Lung (tissue), 12 donors: ENCODE measurements around the gene HCAR3. TPM values are rescaled to one million over a fixed set of nuclear protein-coding genes. Genes with fewer than 3 reads are reported as not detected.

Source experiments
- ATAC-seq: fragments of 200-7000 bp; cut with Tn5 transposase; one replicate; pipeline ENCODE4 v1.9.1; 2020; ENCODE audit warnings: moderate number of reproducible peaks; ENCODE audit not compliant: insufficient read depth, low FRiP score
- DNase-seq, 3 donors: peaks; one replicate each; pipeline ENCODE4 v3.0.0-alpha.2; 2013 to 2017
- H3K27ac ChIP-seq, 2 donors: one replicate each; pipeline ENCODE4 v1.5.1; 2013; ENCODE audit warnings: mild to moderate bottlenecking in 2 of 2, moderate library complexity in 2 of 2, control low read depth in 1 of 2, inconsistent platforms in 1 of 2, low read depth in 1 of 2, low read length in 1 of 2
- H3K27me3 ChIP-seq, 3 donors: one replicate each; pipeline ENCODE4 v1.5.1; 2013; ENCODE audit warnings: low read length in 2 of 3; ENCODE audit not compliant: control insufficient read depth in 3 of 3, insufficient read depth in 3 of 3
- H3K36me3 ChIP-seq, 4 donors: one replicate each; pipeline ENCODE4 v1.5.1; 2013; ENCODE audit warnings: low read length in 4 of 4, mild to moderate bottlenecking in 1 of 4, moderate library complexity in 1 of 4; ENCODE audit not compliant: control insufficient read depth in 4 of 4, insufficient read depth in 4 of 4
- H3K4me1 ChIP-seq, 5 donors: one replicate each; pipeline ENCODE4 v1.5.1; 2013; ENCODE audit warnings: low read length in 5 of 5, mild to moderate bottlenecking in 2 of 5, moderate library complexity in 1 of 5; ENCODE audit not compliant: control insufficient read depth in 5 of 5, insufficient read depth in 5 of 5
- H3K4me3 ChIP-seq: one replicate; pipeline ENCODE4 v1.5.1; 2013; ENCODE audit warnings: mild to moderate bottlenecking, control low read depth, moderate library complexity
- H3K9ac ChIP-seq, 2 donors: one replicate each; pipeline ENCODE4 v1.5.1; 2013; ENCODE audit warnings: low read length in 2 of 2, control low read depth in 1 of 2; ENCODE audit not compliant: insufficient read depth in 1 of 2
- H3K9me3 ChIP-seq, 4 donors: one replicate each; pipeline ENCODE4 v1.5.1; 2013; ENCODE audit warnings: low read length in 3 of 4, mild to moderate bottlenecking in 1 of 4, moderate library complexity in 1 of 4; ENCODE audit not compliant: control insufficient read depth in 4 of 4, insufficient read depth in 3 of 4
- WGBS, 2 donors: extraction: QIAGEN DNeasy Blood & Tissue Kit; methylation state at CpG; one replicate each; pipeline ENCODE4 v1.1.7; 2013; 5-methylcytosine and 5-hydroxymethylcytosine counted together
- polyA plus RNA-seq, 2 donors: library from polyadenylated mRNA; stranded (reverse); fragments of 200-250 nt; gene quantifications; one replicate each; pipeline ENCODE4 v1.2.1, GENCODE V29; 2013
- total RNA-seq, 2 donors: library from RNA; depleted of rRNA in 1 of 2; stranded (reverse); fragments of >200 nt in 1 of 2; gene quantifications; one replicate each; pipeline ENCODE4 v1.2.1, GENCODE V29; 2014 to 2021
- TF ChIP-seq, protein P1 (sequence below): IDR thresholded peaks from 2 replicates; pipeline ENCODE4 v1.5.1; 2012; ENCODE audit warnings: mild to moderate bottlenecking; ENCODE audit errors: control extremely low read depth, extremely low read depth
- donor health status: control.
- donor health status: control.
- donor health status: Bipolar disorder and iron deficiency.
- donor health status: healthy.
- donor health status: DM: yes; HTN: yes; CAD: no.

The HCAR3 gene
- total and polyA plus RNA-seq, 4 donors = 0.47 to 52.6 (median 6.4) TPM

DNA sequence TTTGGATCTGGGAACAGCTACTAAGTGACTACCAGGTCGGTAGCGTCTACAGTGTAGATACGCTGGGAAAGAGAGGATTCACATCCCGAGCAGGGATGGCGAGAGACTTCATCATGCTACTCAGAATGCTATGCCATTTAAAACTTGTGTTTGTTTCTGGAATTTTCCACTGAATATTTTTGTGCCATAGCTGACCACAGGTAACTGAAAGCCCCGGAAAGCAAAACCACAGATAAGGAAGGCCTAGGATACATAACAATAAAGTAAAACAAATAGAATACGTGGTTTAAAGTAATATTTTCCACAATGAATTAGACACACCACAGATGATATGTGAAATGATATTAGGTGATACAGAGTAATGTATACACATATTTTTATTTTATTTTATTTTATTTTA lies 22.0 kb upstream of the HCAR3 start:
- no peaks in the 10 kb centered on the region for H3K4me1 ChIP-seq
- DNase-seq (no peak), ATAC-seq (no peak)
- no peaks in the 10 kb centered on the region for H3K36me3 ChIP-seq
- no peak overlapping the region for H3K9ac ChIP-seq
- no peak overlapping the region for H3K27ac ChIP-seq
- TF ChIP-seq, protein P1, sequence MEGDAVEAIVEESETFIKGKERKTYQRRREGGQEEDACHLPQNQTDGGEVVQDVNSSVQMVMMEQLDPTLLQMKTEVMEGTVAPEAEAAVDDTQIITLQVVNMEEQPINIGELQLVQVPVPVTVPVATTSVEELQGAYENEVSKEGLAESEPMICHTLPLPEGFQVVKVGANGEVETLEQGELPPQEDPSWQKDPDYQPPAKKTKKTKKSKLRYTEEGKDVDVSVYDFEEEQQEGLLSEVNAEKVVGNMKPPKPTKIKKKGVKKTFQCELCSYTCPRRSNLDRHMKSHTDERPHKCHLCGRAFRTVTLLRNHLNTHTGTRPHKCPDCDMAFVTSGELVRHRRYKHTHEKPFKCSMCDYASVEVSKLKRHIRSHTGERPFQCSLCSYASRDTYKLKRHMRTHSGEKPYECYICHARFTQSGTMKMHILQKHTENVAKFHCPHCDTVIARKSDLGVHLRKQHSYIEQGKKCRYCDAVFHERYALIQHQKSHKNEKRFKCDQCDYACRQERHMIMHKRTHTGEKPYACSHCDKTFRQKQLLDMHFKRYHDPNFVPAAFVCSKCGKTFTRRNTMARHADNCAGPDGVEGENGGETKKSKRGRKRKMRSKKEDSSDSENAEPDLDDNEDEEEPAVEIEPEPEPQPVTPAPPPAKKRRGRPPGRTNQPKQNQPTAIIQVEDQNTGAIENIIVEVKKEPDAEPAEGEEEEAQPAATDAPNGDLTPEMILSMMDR = no peak
- WGBS, 2 donors = 71 to 84% methylated on average over 7 of the region's 7 CpGs
- no peaks in the 10 kb centered on the region for H3K9me3 ChIP-seq
- no peaks in the 10 kb centered on the region for H3K27me3 ChIP-seq
- H3K4me3 ChIP-seq = no peak overlapping the region

DNA sequence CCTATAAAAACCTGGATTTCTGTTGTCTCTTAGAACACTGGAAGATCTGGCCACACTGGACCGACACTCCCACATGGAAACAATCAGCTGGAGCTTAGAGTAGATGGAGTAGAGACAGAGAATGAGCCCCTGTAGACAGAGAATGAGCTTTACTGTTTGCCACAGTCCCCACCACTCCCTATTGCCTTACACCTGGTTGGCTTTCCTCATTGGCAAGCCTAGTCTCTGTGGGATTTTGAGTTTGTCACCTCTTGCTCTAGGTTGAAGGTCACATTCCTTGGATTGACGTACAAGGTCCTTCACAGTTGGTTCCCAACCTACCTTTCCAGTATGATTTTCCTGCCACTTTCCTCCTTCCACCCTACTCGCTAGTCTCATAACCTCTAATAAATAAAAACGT lies 16.0 kb upstream of the HCAR3 start:
- no peak overlapping the region for H3K4me3 ChIP-seq
- no peaks in the 10 kb centered on the region for H3K4me1 ChIP-seq
- no peaks in the 10 kb centered on the region for H3K27me3 ChIP-seq
- no peaks in the 10 kb centered on the region for H3K9me3 ChIP-seq
- no peak overlapping the region for H3K27ac ChIP-seq
- TF ChIP-seq, protein P1 = no peak
- DNase-seq = no peak
- ATAC-seq = no peak
- no peaks in the 10 kb centered on the region for H3K36me3 ChIP-seq
- no peak overlapping the region for H3K9ac ChIP-seq
- 90 to 94% methylated on average over 4 of the region's 4 CpGs for WGBS, 2 donors

DNA sequence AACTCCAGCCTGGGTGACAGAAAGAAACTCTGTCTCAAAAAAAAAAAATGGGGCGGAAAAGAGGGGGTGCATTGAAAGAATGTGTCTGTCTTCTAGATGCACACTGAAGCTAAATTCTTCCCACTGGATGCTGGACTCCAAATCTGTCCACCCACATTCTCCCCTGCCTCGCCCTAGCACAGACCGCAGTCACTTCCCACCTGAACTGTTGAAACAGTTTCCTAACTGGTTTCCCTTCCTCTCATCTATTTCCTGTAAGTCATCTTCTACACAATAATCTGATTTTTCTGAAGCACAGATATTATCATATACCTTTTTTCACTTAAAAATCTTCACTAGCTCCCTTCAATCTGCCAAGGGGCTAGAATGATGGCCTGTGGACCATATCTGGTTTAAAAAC lies 15.6 kb upstream of the HCAR3 start:
- H3K27ac ChIP-seq = no peak overlapping the region

More for the DNA sequence above, 15.6 kb upstream of the HCAR3 start:
- DNase-seq (no peak), ATAC-seq (no peak)
- TF ChIP-seq, protein P1 = no peak
- Histone ChIP-seq H3K9ac (no peak overlapping the region), H3K36me3 (no peaks in the 10 kb centered on the region), H3K9me3 (no peaks in the 10 kb centered on the region), H3K4me1 (no peaks in the 10 kb centered on the region), H3K4me3 (no peak overlapping the region), H3K27me3 (no peaks in the 10 kb centered on the region)
- 43 to 70% methylated on average over 3 of the region's 3 CpGs for WGBS, 2 donors
